ENCODE data around the gene UBE2G2.

GRCh38 chr21:44761011-44761729 is 40.5 kb downstream of the UBE2G2 start:
- TF ChIP-seq POLR2AphosphoS5 (IDR thresholded peaks at IDR 0.05; ENCODE audit: low read depth, low read length) (no peak), POLR2A (IDR thresholded peaks at IDR 0.05; ENCODE audit: low read depth, low read length) (no peak), PAX5 (IDR thresholded peaks at IDR 0.05; ENCODE audit: insufficient read depth, low read length, severe bottlenecking) (no peak), SPI1 (IDR thresholded peaks at IDR 0.05; ENCODE audit: low read depth, low read length) (no peak)

Data from GM12891 (cell line).